SK-N-SH (cell line): ENCODE results near the gene CUL7.

Source experiments
- CHD2 ChIP-seq: fragments of 150-350 bp; IDR thresholded peaks from 2 replicates; pipeline ENCODE4 v1.6.1; 2018; ENCODE audit warnings: low read length; ENCODE audit not compliant: partially characterized antibody
- CTCF ChIP-seq: fragments of 200-600 bp; sonication (generic); IDR thresholded peaks from 2 replicates; pipeline ENCODE4 v1.6.1; 2017; ENCODE audit warnings: antibody characterized with exemption, mild to moderate bottlenecking, moderate library complexity
- EZH2phosphoT487 ChIP-seq: fragments of 200-600 bp; sonication (generic); IDR thresholded peaks from 2 replicates; pipeline ENCODE4 v1.6.1; 2017; ENCODE audit warnings: low read depth, mixed run types, mild to moderate bottlenecking, antibody characterized with exemption, moderate library complexity, borderline replicate concordance
- FOXM1 ChIP-seq: IDR thresholded peaks from 2 replicates; pipeline ENCODE4 v1.4.0; 2012; ENCODE audit warnings: low read depth, mild to moderate bottlenecking
- GABPA ChIP-seq: IDR thresholded peaks from 2 replicates; pipeline ENCODE4 v1.4.0; 2012; ENCODE audit warnings: low read depth, mild to moderate bottlenecking
- JUND ChIP-seq: IDR thresholded peaks from 2 replicates; pipeline ENCODE4 v1.4.0; 2012
- MXI1 ChIP-seq: IDR thresholded peaks from 2 replicates; pipeline ENCODE4 v1.6.1; 2012; ENCODE audit warnings: mild to moderate bottlenecking, low read depth, low read length, improper control_type of control experiment
- POLR2AphosphoS5 ChIP-seq: IDR thresholded peaks from 2 replicates; pipeline ENCODE4 v1.6.1; 2012; ENCODE audit warnings: low read depth, low read length
- REST ChIP-seq: IDR thresholded peaks from 2 replicates; pipeline ENCODE4 v1.6.1; 2012; ENCODE audit warnings: mild to moderate bottlenecking, low read depth, low read length, moderate library complexity
- RFX5 ChIP-seq: IDR thresholded peaks from 2 replicates; pipeline ENCODE4 v1.6.1; 2012; ENCODE audit warnings: mild to moderate bottlenecking, improper control_type of control experiment, low read length
- USF2 ChIP-seq: fragments of 150-350 bp; IDR thresholded peaks from 2 replicates; pipeline ENCODE4 v1.6.1; 2017; ENCODE audit warnings: antibody characterized with exemption, low read length, low read depth, borderline replicate concordance

- TF ChIP-seq GABPA (no peak), REST (no peak), FOXM1 (no peak), USF2 (no peak), EZH2phosphoT487 (no peak), POLR2AphosphoS5 (no peak), JUND (no peak), CTCF (no peak), RFX5 (no peak), MXI1 (no peak), CHD2 (no peak)
Measured at GRCh38 chr6:43091020-43091419, 37.4 kb upstream of the CUL7 start.
